H1 (cell line): Measurements from ENCODE around the gene CYTIP. TPM values are rescaled to one million over a fixed set of nuclear protein-coding genes. Genes with fewer than 3 reads are reported as not detected.

Source experiments
- SIRT6 ChIP-seq: IDR thresholded peaks from one replicate; pipeline ENCODE4 v1.7.1; 2012; ENCODE audit warnings: low read length, inconsistent platforms
- TCF12 ChIP-seq: IDR thresholded peaks from 2 replicates; pipeline ENCODE4 v1.6.1; 2011; ENCODE audit warnings: low read depth, mild to moderate bottlenecking, low read length
- YY1 ChIP-seq: IDR thresholded peaks from 2 replicates; pipeline ENCODE4 v1.6.1; 2011; ENCODE audit warnings: low read depth, mild to moderate bottlenecking, low read length
- polyA plus RNA-seq, 7 experiments: library from polyadenylated mRNA; depleted of rRNA in 3 of 7; stranded (reverse) in 5 of 7; unstranded in 2 of 7; fragments of >200 nt in 5 of 7; fragments of 200-250 nt in 2 of 7; gene quantifications; 1 replicate in 5 of 7; 2 replicates in 1 of 7; 4 replicates in 1 of 7; pipeline versions ENCODE4 v1.2.1 to v1.2.3, GENCODE V29; 2011 to 2013; ENCODE audit warnings: missing spikeins in 2 of 7, mixed read lengths in 2 of 7
- total RNA-seq: library from RNA; stranded (reverse); fragmentation: NEBNext Ultra II Directional; extraction: Animal tissue kit (Norgen Biotek cat#: 25700); gene quantifications from 2 replicates; pipeline ENCODE4 v1.2.1, GENCODE V29; 2021

CYTIP gene
- total and polyA plus RNA-seq, 2 of the 8 experiments (the other 6 are each of a cell fraction or from before 2014, with no cell fraction given) = 0.12 TPM; not detected in 1

DNA sequence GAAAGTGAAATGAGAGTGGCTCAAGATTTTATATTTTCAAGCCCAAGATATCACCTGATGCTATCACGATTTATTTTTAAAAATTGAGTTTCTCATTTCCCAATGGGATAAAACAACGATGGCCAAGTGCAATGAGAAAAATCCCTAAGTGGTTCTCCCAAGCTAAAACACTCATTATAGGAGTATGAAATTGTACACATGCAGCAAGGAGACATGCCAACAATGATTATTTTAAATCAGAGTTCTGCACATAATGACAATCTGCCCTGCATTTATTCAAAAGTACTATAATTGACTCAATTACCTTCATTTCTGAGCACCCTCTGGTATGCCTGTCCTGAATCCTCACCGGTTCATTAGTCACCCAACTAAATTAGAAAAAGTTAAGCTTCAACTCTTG, 12.7 kb downstream of the CYTIP start (continued):
- TF ChIP-seq YY1 (no peak), TCF12 (no peak), SIRT6 (no peak)
